ENCODE results near the gene LMLN.

GRCh38 chr3:197960694-197961581, 921 bp downstream of the LMLN start:
- TF ChIP-seq MXI1 (IDR thresholded peaks at IDR 0.05; ENCODE audit: low read depth, low read length) (no peak), SMC3 (IDR thresholded peaks at IDR 0.05; ENCODE audit: low read depth, low read length) (no peak), POLR2AphosphoS5 (IDR thresholded peaks at IDR 0.05; ENCODE audit: low read depth, low read length) (no peak), CTCF (IDR thresholded peaks at IDR 0.05) (no peak), REST (IDR thresholded peaks at IDR 0.05; ENCODE audit: low read depth, low read length) (no peak), MAX (IDR thresholded peaks at IDR 0.05; ENCODE audit: low read depth) (no peak), ZBTB33 (IDR thresholded peaks at IDR 0.05; ENCODE audit: borderline replicate concordance, low read depth) (no peak), TEAD4 (IDR thresholded peaks at IDR 0.05; ENCODE audit: borderline replicate concordance, insufficient read depth) (no peak), YY1 (IDR thresholded peaks at IDR 0.05; ENCODE audit: low read depth) (no peak), NRF1 (IDR thresholded peaks at IDR 0.05; ENCODE audit: low read depth, low read length) (no peak), MEF2A (IDR thresholded peaks at IDR 0.05; ENCODE audit: borderline replicate concordance, low read depth) (no peak), EP300 (IDR thresholded peaks at IDR 0.05; ENCODE audit: borderline replicate concordance in 1 of 2, low read depth in 1 of 2, low read length in 1 of 2) (no peak), RFX5 (IDR thresholded peaks at IDR 0.05; ENCODE audit: low read length) (no peak), SIN3A (IDR thresholded peaks at IDR 0.05; ENCODE audit: borderline replicate concordance, low read depth, low read length) (no peak)

Data from SK-N-SH (cell line).